OCI-LY7 (cell line): ENCODE measurements around the gene TUSC1.
"Not testable (repeated sequence)": the region's sequence is repeated elsewhere in the genome, so short reads cannot be mapped to it uniquely, and the experiment has no call there.

Experiments used
- EZH2phosphoT487 ChIP-seq: fragments of 200-600 bp; sonication (generic); IDR thresholded peaks from 2 replicates; pipeline ENCODE4 v1.6.1; 2018; ENCODE audit warnings: low read depth, borderline replicate concordance, mild to moderate bottlenecking, mixed run types, antibody characterized with exemption, low read length, moderate library complexity, mixed read lengths
- TF ChIP-seq, protein P1 (sequence below): fragments of 200-600 bp; sonication (generic); conservative IDR thresholded peaks from 2 replicates; pipeline ENCODE4 v1.5.1; 2014; ENCODE audit warnings: mild to moderate bottlenecking, antibody characterized with exemption, low read length, moderate library complexity, mixed read lengths

- TF ChIP-seq, protein P1, sequence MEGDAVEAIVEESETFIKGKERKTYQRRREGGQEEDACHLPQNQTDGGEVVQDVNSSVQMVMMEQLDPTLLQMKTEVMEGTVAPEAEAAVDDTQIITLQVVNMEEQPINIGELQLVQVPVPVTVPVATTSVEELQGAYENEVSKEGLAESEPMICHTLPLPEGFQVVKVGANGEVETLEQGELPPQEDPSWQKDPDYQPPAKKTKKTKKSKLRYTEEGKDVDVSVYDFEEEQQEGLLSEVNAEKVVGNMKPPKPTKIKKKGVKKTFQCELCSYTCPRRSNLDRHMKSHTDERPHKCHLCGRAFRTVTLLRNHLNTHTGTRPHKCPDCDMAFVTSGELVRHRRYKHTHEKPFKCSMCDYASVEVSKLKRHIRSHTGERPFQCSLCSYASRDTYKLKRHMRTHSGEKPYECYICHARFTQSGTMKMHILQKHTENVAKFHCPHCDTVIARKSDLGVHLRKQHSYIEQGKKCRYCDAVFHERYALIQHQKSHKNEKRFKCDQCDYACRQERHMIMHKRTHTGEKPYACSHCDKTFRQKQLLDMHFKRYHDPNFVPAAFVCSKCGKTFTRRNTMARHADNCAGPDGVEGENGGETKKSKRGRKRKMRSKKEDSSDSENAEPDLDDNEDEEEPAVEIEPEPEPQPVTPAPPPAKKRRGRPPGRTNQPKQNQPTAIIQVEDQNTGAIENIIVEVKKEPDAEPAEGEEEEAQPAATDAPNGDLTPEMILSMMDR: not testable (repeated sequence)
- TF ChIP-seq EZH2phosphoT487: not testable (repeated sequence)
Observed at GRCh38 chr9:25675858-25676257, 2.4 kb downstream of the TUSC1 start.
